ENCODE data around the gene TFAP2C.
"Not testable (repeated sequence)": the region's sequence is repeated elsewhere in the genome, so short reads cannot be mapped to it uniquely, and the experiment has no call there.

The TFAP2C gene

GRCh38 chr20:56653211-56653610 lies 24.1 kb downstream of the TFAP2C start:
- DNase-seq (ENCODE audit: low spot score) = no peak

- no peak for DNase-seq (ENCODE audit: low spot score)
Observed at GRCh38 chr20:56656632-56657031, 27.5 kb downstream of the TFAP2C start.

DNA sequence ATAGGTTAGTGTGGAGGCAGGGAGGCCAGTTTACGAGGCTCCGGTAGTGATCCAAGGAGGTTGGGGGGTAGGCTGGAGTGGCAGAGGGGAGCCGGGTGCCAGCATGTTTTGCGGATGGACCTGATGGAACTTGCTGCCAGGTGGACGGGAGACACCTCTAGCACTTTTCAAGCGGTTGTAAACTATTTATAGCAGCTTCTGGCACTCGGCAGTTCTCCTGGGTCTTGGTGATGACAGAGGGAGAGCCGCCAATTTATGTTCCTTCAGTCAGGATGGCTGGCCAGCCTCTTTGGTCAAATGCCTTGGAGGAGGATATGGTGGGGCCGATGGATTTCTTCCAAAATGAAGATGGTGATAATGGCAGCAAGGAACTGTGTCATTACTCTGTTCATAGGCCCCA lies 28.8 kb downstream of the TFAP2C start:
- DNase-seq (ENCODE audit: low spot score) = no peak

DNA sequence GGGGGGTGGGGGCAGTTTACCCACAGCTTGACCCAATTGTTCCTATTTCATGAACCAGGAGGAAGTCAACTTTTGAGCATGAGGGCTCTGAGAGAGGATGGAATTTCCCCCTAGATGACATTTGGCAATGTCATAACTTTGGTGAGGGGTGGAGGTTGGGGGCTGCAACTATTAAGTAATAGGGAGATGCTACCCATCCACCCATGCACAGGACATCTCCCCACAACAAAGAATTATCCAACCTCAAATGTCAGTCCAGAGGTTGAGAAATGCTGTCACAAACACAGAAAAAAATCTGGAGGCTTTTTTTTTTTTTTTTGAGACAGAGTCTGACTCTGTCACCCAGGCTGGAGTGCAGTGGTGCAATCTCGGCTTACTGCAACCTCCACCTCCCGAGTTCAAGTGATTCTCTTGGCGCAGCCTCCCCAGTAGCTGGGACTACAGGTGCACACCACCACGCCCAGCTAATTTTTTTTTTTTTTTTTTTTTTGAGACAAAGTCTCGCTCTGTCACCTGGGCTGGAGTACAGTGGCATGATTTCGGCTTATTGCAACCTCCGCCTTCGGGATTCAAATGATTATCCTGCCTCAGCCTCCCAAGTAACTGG lies 29.3 kb downstream of the TFAP2C start:
- not testable (repeated sequence) for DNase-seq (ENCODE audit: low spot score)

DNA sequence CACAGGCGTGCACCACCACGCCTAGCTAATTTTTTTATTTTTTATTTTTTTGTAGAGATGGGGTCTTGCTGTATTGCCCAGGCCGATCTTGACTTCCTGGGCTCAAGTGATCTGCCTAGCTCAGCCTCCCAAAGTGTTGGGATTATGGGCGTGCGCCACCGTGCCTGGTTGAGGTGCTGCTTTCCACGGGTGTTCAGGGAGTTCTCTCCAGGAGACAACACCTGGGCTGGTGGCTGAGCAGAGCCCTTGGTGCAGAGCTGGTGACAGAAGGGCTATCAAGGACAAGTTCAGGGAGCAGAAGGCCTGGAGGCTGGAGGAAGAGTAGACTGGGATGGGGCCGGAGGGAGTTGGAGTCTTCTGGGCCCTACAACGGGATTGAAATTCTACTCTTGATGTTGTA lies 34.6 kb downstream of the TFAP2C start:
- DNase-seq (ENCODE audit: low spot score) = no peak

- DNase-seq (ENCODE audit: low spot score) = no peak
Observed at GRCh38 chr20:56664796-56665195, 35.7 kb downstream of the TFAP2C start.

DNA sequence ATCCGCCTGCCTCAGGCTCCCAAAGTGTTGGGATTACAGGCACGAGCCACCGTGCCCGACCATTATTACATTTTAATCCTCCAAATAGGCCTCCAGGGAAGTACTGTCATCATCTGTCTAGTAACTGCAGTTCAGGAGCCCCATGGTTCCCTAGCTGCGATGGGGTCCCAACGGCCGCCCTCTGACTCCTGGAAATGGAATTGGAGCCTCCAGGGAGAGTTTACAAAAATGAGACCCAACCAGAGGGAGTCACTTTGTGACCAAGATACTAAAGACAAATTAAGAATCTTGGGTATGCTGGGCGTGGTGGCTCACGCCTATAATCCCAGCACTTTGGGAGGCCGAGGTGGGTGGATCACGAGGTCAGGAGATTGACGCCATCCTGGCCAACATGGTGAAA lies 36.7 kb downstream of the TFAP2C start:
- DNase-seq (ENCODE audit: low spot score) = no peak

- no peak for DNase-seq (ENCODE audit: low spot score)
Observed at GRCh38 chr20:56673450-56673849, 44.3 kb downstream of the TFAP2C start.

GRCh38 chr20:56676001-56676400 lies 46.9 kb downstream of the TFAP2C start:
- DNase-seq (ENCODE audit: low spot score) = no peak

GRCh38 chr20:56676679-56677078 lies 47.6 kb downstream of the TFAP2C start:
- no peak for DNase-seq (ENCODE audit: low spot score)

DNA sequence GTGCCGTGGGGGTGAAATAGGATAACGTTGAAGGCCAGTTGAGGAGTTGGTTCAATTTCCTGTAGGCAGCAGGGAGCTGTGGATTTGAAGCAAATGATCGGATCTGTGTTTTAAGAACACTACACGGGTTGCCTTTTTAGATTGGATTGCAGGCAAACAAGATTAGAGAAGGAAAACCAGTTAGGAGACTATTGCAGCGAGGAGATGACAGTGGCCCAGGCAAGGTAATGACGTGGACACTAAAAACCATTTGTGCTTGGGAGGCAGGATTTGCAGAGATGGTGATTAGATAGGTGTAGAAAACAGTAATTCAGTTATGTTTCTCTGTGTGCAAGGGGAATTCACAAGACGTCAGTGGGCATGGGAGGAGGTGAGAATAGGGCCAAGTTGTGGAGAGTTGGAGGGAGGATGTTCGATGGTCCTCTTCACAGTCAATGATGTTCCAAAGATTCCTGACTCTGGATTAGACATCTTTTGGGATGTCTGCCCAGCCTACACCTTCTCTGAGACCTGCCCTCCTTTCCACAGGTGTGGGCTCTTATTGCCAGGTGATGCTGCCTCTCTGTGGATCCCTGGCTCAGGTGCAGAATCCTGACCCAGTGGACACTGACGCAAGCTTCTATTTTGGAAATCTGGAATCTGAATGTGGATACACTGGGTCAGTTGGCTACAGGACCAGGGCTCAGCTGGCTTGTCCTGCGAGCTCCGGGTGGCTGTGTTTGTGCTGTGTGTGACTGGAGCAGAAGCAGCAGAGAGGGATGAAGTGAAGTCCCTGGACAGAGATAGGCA lies 54.2 kb downstream of the TFAP2C start:
- no peak for DNase-seq (ENCODE audit: low spot score)

- no peak for DNase-seq (ENCODE audit: low spot score)
Observed at GRCh38 chr20:56685879-56686278, 56.8 kb downstream of the TFAP2C start.

- no peak for DNase-seq (ENCODE audit: low spot score)
Observed at GRCh38 chr20:56687061-56687460, 58.0 kb downstream of the TFAP2C start.

- no peak for DNase-seq (ENCODE audit: low spot score)
Observed at GRCh38 chr20:56688106-56688505, 59.0 kb downstream of the TFAP2C start.

Data from CD4-positive, alpha-beta T cell treated with Interleukin-2 at 100 ng/mL for 4 hours (primary cell).